ENCODE data around the gene MBTPS2.

The MBTPS2 gene

DNA sequence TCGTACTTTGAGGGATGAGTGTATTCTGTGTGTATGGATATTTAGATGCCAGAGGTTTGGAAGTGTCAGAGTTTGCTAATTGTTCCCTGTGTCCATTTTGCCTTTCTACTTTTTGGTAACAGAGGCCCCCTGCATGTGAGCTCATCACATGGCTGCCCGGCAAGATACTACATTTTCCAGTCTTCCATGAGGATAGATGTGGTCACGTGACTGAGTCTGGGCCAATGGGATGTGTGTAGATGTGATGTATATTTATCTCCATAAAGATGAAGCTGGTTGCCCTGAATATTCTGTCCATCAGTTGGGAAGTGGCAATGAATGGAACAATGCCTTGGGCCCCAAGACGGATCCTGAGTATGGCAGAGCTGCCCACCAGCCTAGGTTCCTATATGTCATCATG lies 72.1 kb downstream of the MBTPS2 start:
- Histone ChIP-seq H3K27me3 (ENCODE audit: insufficient read depth, low read length, poor library complexity) (no peaks in the 10 kb centered on the region), H2AK5ac (ENCODE audit: low read length) (no peak overlapping the region), H3K79me2 (ENCODE audit: control insufficient read depth, insufficient read depth, low read length) (no peaks in the 10 kb centered on the region), H3K27ac (ENCODE audit: low read depth, low read length) (no peak overlapping the region), H3K36me3 (ENCODE audit: control insufficient read depth, insufficient read depth, low read length) (no peaks in the 10 kb centered on the region), H2BK15ac (replicated peaks; ENCODE audit: low read depth) (no peak overlapping the region), H2BK5ac (ENCODE audit: low read length) (no peak overlapping the region), H4K8ac (ENCODE audit: low read depth, low read length) (no peak overlapping the region), H3K4ac (ENCODE audit: low read depth, low read length) (no peak overlapping the region), H3K23ac (ENCODE audit: low read length) (no peak overlapping the region), H3K18ac (ENCODE audit: low read length) (no peak overlapping the region), H2BK120ac (ENCODE audit: low read depth, low read length) (no peak overlapping the region), H3K56ac (ENCODE audit: low read length) (no peak overlapping the region), H4K5ac (ENCODE audit: low read length) (no peak overlapping the region), H3K4me1 (ENCODE audit: control insufficient read depth, low read depth, low read length) (no peaks in the 10 kb centered on the region), H3K9ac (ENCODE audit: low read length) (no peak overlapping the region), H3K79me1 (ENCODE audit: low read length) (no peaks in the 10 kb centered on the region), H3K4me3 (ENCODE audit: low read length) (no peak overlapping the region), H3K4me2 (ENCODE audit: low read length) (no peak overlapping the region)
- WGBS (ENCODE audit: extremely low coverage, insufficient coverage, low lambda C conversion rate): no CpG with 5 or more reads among the region's 4 CpGs
- DNase-seq: no peak

- Histone ChIP-seq H3K23ac (ENCODE audit: low read length) (no peak overlapping the region), H3K4me2 (ENCODE audit: low read length) (no peak overlapping the region), H3K27ac (ENCODE audit: low read depth, low read length) (no peak overlapping the region), H2BK120ac (ENCODE audit: low read depth, low read length) (no peak overlapping the region), H4K5ac (ENCODE audit: low read length) (no peak overlapping the region), H2BK15ac (replicated peaks; ENCODE audit: low read depth) (no peak overlapping the region), H2AK5ac (ENCODE audit: low read length) (no peak overlapping the region), H3K56ac (ENCODE audit: low read length) (no peak overlapping the region), H3K9ac (ENCODE audit: low read length) (no peak overlapping the region), H3K79me2 (ENCODE audit: control insufficient read depth, insufficient read depth, low read length) (no peaks in the 10 kb centered on the region), H3K4me3 (ENCODE audit: low read length) (no peak overlapping the region), H4K8ac (ENCODE audit: low read depth, low read length) (no peak overlapping the region), H3K27me3 (ENCODE audit: insufficient read depth, low read length, poor library complexity) (no peaks in the 10 kb centered on the region), H3K79me1 (ENCODE audit: low read length) (no peaks in the 10 kb centered on the region), H3K4ac (ENCODE audit: low read depth, low read length) (no peak overlapping the region), H3K4me1 (ENCODE audit: control insufficient read depth, low read depth, low read length) (no peaks in the 10 kb centered on the region), H3K18ac (ENCODE audit: low read length) (no peak overlapping the region), H2BK5ac (ENCODE audit: low read length) (no peak overlapping the region), H3K36me3 (ENCODE audit: control insufficient read depth, insufficient read depth, low read length) (no peaks in the 10 kb centered on the region)
- DNase-seq: no peak
- no CpG with 5 or more reads among the region's 1 CpG for WGBS (ENCODE audit: extremely low coverage, insufficient coverage, low lambda C conversion rate)
Observed at GRCh38 chrX:21912220-21912619, 72.8 kb downstream of the MBTPS2 start.

DNA sequence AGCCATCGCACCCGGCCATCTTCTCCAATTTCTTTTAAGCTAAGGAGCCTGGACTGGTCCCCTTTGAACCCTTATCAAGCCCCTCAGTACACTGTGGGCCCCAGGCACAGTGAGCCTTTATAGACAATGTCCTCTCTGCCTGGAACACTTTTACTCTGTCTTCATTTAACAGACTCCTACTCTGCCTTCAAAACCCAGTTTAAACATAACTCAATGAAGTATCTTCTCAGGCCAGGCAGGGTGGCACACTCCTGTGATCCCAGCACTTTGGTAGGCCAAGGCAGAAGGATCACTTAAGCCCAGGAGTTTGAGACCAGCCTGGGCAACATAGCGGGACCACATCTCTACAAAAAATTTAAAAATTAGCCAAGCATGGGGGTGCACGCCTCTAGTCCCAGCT lies 73.6 kb downstream of the MBTPS2 start:
- H3K27ac ChIP-seq (ENCODE audit: low read depth, low read length): no peak overlapping the region
- no peak overlapping the region for H3K4me3 ChIP-seq (ENCODE audit: low read length)
- no peak overlapping the region for H3K56ac ChIP-seq (ENCODE audit: low read length)
- no peak overlapping the region for H2BK120ac ChIP-seq (ENCODE audit: low read depth, low read length)
- H2BK5ac ChIP-seq (ENCODE audit: low read length): no peak overlapping the region
- no peak overlapping the region for H3K4ac ChIP-seq (ENCODE audit: low read depth, low read length)
- DNase-seq: no peak
- no peak overlapping the region for H4K5ac ChIP-seq (ENCODE audit: low read length)
- WGBS (ENCODE audit: extremely low coverage, insufficient coverage, low lambda C conversion rate): no CpG with 5 or more reads among the region's 4 CpGs
- H4K8ac ChIP-seq (ENCODE audit: low read depth, low read length): no peak overlapping the region
- H3K18ac ChIP-seq (ENCODE audit: low read length): no peak overlapping the region
- no peaks in the 10 kb centered on the region for H3K27me3 ChIP-seq (ENCODE audit: insufficient read depth, low read length, poor library complexity)
- H3K4me1 ChIP-seq (ENCODE audit: control insufficient read depth, low read depth, low read length): no peaks in the 10 kb centered on the region
- no peak overlapping the region for H3K23ac ChIP-seq (ENCODE audit: low read length)
- H2BK15ac ChIP-seq (replicated peaks; ENCODE audit: low read depth): no peak overlapping the region
- H3K9ac ChIP-seq (ENCODE audit: low read length): no peak overlapping the region
- no peak overlapping the region for H2AK5ac ChIP-seq (ENCODE audit: low read length)
- no peaks in the 10 kb centered on the region for H3K36me3 ChIP-seq (ENCODE audit: control insufficient read depth, insufficient read depth, low read length)
- no peaks in the 10 kb centered on the region for H3K79me1 ChIP-seq (ENCODE audit: low read length)
- no peaks in the 10 kb centered on the region for H3K79me2 ChIP-seq (ENCODE audit: control insufficient read depth, insufficient read depth, low read length)
- no peak overlapping the region for H3K4me2 ChIP-seq (ENCODE audit: low read length)

GRCh38 chrX:21926116-21926515 lies 86.7 kb downstream of the MBTPS2 start:
- Histone ChIP-seq H3K79me1 (ENCODE audit: low read length) (no peaks in the 10 kb centered on the region), H2AK5ac (ENCODE audit: low read length) (no peak overlapping the region), H3K36me3 (ENCODE audit: control insufficient read depth, insufficient read depth, low read length) (no peaks in the 10 kb centered on the region), H2BK120ac (ENCODE audit: low read depth, low read length) (no peak overlapping the region), H3K79me2 (ENCODE audit: control insufficient read depth, insufficient read depth, low read length) (no peaks in the 10 kb centered on the region), H3K56ac (ENCODE audit: low read length) (no peak overlapping the region), H4K5ac (ENCODE audit: low read length) (no peak overlapping the region), H3K4me1 (ENCODE audit: control insufficient read depth, low read depth, low read length) (no peaks in the 10 kb centered on the region), H4K8ac (ENCODE audit: low read depth, low read length) (no peak overlapping the region), H3K4ac (ENCODE audit: low read depth, low read length) (no peak overlapping the region), H3K23ac (ENCODE audit: low read length) (no peak overlapping the region), H3K27me3 (ENCODE audit: insufficient read depth, low read length, poor library complexity) (no peaks in the 10 kb centered on the region), H2BK15ac (replicated peaks; ENCODE audit: low read depth) (no peak overlapping the region), H2BK5ac (ENCODE audit: low read length) (no peak overlapping the region), H3K27ac (ENCODE audit: low read depth, low read length) (no peak overlapping the region), H3K18ac (ENCODE audit: low read length) (no peak overlapping the region), H3K4me2 (ENCODE audit: low read length) (no peak overlapping the region), H3K4me3 (ENCODE audit: low read length) (no peak overlapping the region), H3K9ac (ENCODE audit: low read length) (no peak overlapping the region)
- no peak for DNase-seq
- WGBS (ENCODE audit: extremely low coverage, insufficient coverage, low lambda C conversion rate): no CpG with 5 or more reads among the region's 3 CpGs

GRCh38 chrX:21926527-21927278 lies 87.3 kb downstream of the MBTPS2 start:
- no peak overlapping the region for H3K4me2 ChIP-seq (ENCODE audit: low read length)
- no peak overlapping the region for H2BK120ac ChIP-seq (ENCODE audit: low read depth, low read length)
- H3K4me3 ChIP-seq (ENCODE audit: low read length): no peak overlapping the region
- H2BK5ac ChIP-seq (ENCODE audit: low read length): no peak overlapping the region
- no peaks in the 10 kb centered on the region for H3K79me2 ChIP-seq (ENCODE audit: control insufficient read depth, insufficient read depth, low read length)
- H3K27ac ChIP-seq (ENCODE audit: low read depth, low read length): no peak overlapping the region
- H2BK15ac ChIP-seq (replicated peaks; ENCODE audit: low read depth): no peak overlapping the region
- H4K5ac ChIP-seq (ENCODE audit: low read length): no peak overlapping the region
- H3K9ac ChIP-seq (ENCODE audit: low read length): no peak overlapping the region
- no peaks in the 10 kb centered on the region for H3K27me3 ChIP-seq (ENCODE audit: insufficient read depth, low read length, poor library complexity)
- no peaks in the 10 kb centered on the region for H3K36me3 ChIP-seq (ENCODE audit: control insufficient read depth, insufficient read depth, low read length)
- H3K18ac ChIP-seq (ENCODE audit: low read length): no peak overlapping the region
- H3K23ac ChIP-seq (ENCODE audit: low read length): no peak overlapping the region
- DNase-seq: peak; percentile 90
- no peak overlapping the region for H3K4ac ChIP-seq (ENCODE audit: low read depth, low read length)
- H3K4me1 ChIP-seq (ENCODE audit: control insufficient read depth, low read depth, low read length): no peaks in the 10 kb centered on the region
- H2AK5ac ChIP-seq (ENCODE audit: low read length): no peak overlapping the region
- no CpG with 5 or more reads among the region's 6 CpGs for WGBS (ENCODE audit: extremely low coverage, insufficient coverage, low lambda C conversion rate)
- H3K56ac ChIP-seq (ENCODE audit: low read length): no peak overlapping the region
- no peaks in the 10 kb centered on the region for H3K79me1 ChIP-seq (ENCODE audit: low read length)
- no peak overlapping the region for H4K8ac ChIP-seq (ENCODE audit: low read depth, low read length)

DNA sequence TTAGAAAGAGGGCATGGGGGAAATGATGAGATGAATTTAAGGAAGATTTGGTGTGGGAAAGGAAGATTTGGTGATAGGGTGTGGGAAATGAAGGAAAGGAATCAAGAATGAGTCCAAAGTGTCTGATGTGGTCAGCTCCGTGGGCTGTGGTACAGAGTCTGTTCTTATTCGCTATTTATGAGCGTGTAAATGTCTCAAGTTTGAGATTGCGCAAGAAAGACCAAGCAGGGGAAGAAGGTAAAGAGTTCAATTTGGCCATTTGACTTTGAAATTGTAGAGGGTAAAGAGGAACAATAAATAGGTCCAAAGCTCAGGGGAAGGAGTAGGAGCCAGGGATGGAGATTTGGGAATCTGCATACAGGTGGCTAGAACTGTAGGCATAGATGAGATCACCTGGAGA lies 89.8 kb downstream of the MBTPS2 start:
- Histone ChIP-seq H2BK15ac (replicated peaks; ENCODE audit: low read depth) (no peak overlapping the region), H3K79me1 (ENCODE audit: low read length) (no peaks in the 10 kb centered on the region), H3K56ac (ENCODE audit: low read length) (no peak overlapping the region), H2AK5ac (ENCODE audit: low read length) (no peak overlapping the region), H3K18ac (ENCODE audit: low read length) (no peak overlapping the region), H4K5ac (ENCODE audit: low read length) (no peak overlapping the region), H3K27me3 (ENCODE audit: insufficient read depth, low read length, poor library complexity) (no peaks in the 10 kb centered on the region), H3K36me3 (ENCODE audit: control insufficient read depth, insufficient read depth, low read length) (no peaks in the 10 kb centered on the region), H2BK120ac (ENCODE audit: low read depth, low read length) (no peak overlapping the region), H3K4ac (ENCODE audit: low read depth, low read length) (no peak overlapping the region), H3K27ac (ENCODE audit: low read depth, low read length) (no peak overlapping the region), H3K9ac (ENCODE audit: low read length) (no peak overlapping the region), H2BK5ac (ENCODE audit: low read length) (no peak overlapping the region), H4K8ac (ENCODE audit: low read depth, low read length) (no peak overlapping the region), H3K4me1 (ENCODE audit: control insufficient read depth, low read depth, low read length) (no peaks in the 10 kb centered on the region), H3K79me2 (ENCODE audit: control insufficient read depth, insufficient read depth, low read length) (no peaks in the 10 kb centered on the region), H3K4me2 (ENCODE audit: low read length) (no peak overlapping the region), H3K4me3 (ENCODE audit: low read length) (no peak overlapping the region), H3K23ac (ENCODE audit: low read length) (no peak overlapping the region)
- no CpG with 5 or more reads among the region's 4 CpGs for WGBS (ENCODE audit: extremely low coverage, insufficient coverage, low lambda C conversion rate)
- DNase-seq: no peak
